Measurements from ENCODE around the gene POU3F1.
A peak's percentile ranks its signal among the peaks of the same experiment; 100 is the strongest.

Gene POU3F1

DNA sequence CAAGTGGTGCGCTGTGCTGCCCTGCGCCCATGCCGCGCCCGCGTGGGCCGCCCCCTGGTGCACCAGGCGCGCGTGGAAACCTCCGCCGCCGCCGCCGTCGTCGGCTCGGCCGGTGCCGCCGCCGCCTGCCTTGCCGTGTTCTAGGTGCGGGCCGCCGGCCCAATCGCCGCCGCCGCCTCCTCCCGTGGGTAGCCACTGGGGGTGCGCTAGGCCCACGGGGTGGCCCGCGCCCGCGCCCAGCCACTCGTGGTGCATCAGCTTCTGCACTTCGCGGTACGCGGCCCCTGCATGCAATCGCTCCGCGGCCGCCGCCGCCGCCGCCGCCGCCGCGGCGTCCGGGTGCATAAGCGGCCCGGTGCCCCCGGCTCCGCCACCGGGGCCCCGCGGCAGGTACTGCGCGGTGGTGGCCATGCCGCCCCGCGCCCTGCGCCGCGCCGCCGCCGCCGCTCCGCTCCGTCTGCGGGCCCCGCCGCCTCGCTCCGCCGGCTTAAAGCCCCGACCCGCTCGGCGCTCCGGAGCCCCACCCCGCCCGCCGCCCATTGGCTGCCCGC lies at the start of gene POU3F1:
TSS of gene POU3F1 (minus strand) at position 461 of the 551 bp plus-strand sequence. CDS start at position 411, 50 bp downstream.
- peak; percentile 51 for DNase-seq

DNA sequence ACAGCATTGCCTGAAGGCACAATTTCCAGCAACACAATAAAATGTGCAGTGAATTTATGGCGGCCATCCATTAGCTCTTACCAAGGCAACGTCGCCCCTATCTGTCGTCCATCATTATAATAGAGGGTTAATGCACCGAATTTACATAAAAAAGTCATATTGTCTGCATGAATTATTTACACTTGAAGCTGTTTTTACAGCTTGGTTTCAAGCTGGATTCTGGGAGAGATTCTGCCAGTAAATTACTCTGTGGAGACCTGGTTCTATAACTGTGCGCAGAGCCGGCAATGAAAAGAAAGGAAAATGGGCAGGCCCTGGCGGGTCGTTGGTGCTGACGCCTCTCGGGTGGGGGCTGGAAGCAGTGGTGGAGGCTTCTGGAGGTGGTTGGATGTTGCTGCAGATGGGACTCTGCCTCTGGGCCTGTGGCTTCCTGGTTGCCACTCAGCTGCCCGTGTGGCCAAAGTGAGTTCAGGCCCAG lies 48.9 kb upstream of the POU3F1 start:
- no peak for DNase-seq

DNA sequence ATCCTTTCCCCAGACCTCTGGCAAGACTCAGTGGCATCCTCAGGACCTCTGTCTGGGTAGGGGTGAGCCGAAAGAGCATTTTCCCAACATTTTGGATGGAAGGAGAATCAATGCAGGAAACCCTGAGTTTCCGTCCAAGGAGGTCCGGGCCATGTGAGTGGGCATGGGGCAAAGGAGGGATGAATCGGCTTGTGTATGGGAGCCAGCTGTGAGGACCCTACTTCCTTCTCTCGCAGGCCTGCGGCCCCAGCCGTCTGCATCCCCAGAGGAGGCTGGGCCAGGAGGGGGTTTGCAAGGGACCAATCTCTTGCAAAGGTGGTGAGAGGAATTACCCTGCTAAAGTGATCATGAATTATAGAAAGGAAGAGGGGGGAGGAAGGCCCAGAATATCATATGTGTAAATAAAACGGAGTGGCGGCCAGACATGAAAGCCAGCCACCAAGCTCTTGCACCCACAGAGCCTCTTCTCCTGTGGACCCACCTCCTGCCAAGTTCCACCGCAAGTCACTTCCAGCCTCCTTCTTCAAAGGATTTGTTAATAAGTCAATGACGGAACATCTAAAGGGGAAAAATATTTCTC lies 48.2 kb upstream of the POU3F1 start:
- DNase-seq, result peak; percentile 33

DNA sequence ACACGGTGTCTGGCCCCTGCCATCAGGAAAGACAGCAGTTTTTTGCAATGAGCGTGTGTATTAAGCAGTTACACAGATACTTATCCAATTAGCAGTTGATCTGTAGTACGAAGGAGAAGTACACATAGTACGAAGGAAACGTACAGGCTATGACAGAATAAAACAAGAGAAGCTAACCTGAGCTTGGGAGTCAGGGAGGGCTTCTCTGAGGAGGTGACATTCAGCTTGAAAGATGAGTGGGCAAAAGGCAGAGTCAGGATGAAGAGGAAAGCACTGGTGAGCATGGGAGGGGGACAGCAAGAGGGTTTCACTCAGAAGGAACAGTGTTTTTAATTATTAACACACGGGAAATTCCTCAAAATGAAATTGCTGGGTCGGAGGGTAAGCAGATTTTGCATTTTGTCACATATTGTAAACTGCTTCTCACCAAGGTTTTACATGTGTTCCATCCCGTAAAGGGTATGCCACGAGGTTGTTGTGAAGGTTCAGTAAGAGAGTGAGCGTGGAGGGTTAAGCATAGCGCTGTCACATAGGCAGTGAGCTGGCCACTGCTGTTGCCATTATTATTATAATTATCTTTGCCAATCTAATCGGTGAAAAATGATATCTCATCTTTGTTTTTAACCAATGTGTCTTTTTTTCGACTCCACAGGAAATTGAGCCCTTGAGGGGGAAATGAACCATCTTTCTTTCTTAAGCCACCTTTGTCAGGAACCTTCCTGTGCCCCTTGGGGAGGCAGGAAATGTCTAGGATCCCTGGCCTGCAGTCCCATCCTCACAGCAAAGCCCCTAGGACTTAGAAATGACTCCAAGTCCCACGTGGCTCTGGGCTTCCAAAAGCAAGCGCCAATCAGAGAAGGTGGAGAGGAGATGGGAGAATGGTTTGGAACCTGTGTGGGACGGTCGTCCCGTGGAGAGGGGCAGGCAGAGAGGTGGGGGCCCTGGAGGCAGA lies 47.3 kb upstream of the POU3F1 start:
- DNase-seq, result peak; percentile 65

DNA sequence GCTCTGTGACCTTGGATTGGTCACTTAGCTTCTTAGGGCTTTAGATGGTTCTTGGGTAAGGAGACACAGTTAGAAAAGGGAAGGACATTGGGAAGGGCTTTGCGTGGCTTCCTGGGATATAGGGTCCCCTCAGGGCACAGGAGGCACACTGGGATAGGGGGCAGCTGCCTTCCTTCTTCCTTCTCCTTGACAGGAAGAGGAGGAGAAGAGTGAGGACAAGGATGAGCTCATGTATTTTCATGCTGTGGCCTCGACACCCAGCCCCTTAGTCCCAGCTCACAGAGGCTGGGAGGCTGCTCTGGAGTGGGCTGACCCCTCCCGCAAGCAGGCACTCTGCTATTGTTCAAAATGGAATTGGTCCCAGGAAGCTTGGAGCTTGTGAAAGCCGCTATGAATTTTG lies 45.7 kb upstream of the POU3F1 start:
- peak; percentile 19 for DNase-seq

DNA sequence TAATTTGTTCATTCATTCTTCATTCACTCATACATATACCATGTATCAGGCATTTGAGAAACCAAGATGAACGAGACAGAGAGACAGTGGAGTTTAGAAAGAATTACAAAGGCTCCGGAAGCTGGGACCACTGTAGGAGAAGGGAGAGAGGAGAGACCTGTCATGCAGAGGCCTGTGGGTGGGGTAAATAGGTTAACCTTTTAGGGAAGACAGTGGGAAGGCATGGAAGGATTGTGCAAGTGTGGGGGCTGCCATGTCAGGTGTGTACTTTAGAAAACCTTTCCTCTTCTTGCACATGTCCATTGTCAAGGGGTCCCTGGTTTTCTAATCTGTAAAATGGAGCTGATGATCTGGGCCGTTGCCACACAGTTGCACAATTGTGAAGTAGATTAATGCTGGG lies 44.2 kb upstream of the POU3F1 start:
- DNase-seq, result no peak

DNA sequence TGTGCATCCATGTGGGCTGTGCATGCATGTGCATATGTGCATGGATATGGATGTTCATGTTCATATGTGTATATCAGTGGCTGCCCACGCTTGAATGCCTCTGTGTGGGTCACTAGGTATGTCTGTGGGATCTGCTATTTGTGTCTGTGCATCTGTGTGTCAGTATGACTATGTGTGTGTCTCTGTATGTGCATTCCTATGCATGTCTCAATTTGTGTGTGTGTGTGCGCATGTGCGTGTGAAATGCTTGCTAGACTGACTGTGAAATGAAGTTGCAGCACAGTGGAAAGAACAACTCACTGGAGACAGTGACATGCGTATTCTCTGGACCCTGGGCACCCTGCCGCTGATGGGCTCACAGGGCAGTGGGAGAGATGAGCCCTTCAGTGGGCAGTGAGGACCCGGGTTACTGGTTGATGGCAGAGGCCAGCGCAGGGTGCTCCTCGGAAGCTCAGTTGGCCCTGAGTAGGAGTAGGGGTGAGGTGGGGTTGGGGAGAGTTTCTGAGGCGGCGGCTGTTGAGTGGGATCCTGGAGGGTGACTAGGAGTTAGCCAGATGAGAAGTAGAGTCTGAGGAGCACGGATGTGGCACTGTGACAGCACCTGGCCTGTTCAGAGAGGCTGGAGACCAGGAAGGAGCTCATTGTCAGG lies 43.2 kb upstream of the POU3F1 start:
- no peak for DNase-seq

DNA sequence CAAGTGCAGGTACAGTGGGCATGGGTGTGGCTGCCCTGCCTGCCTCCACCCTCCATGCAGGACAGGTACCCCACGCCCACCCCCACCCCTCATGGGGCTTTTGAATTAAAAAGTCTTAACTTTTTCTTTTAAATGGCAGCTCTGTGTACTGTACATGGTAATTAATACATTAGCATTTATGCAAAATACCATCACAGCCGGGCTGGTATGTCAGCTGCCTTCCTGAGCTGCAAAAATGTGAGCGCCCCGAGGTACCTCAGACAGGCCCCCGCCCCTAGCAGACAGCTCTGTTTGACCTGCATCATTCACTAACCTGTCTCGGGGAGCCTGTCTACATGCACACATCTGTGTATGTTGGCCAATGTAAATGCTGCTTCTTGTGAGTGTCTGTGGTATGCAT lies 42.2 kb upstream of the POU3F1 start:
- no peak for DNase-seq

DNA sequence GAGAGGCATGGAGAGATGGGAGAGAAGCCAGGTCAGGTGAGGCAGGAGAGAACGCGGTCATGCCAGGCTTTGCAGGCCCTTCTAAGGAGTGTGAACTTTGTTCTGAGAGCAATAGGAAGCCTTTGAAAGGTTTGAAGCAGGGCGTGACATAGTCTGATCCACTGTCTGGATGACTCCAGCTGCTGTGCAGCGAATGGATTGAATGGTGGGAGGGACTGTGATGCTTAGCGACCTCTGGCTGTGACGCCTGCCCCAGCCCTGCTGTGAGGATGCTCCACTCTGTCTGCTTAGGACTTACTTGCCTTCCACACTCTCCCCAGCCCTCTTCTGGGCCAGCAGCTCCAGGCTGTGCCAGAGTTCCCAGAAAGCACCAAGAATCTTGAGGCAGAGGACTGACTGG lies 41.8 kb upstream of the POU3F1 start:
- peak; percentile 63 for DNase-seq

DNA sequence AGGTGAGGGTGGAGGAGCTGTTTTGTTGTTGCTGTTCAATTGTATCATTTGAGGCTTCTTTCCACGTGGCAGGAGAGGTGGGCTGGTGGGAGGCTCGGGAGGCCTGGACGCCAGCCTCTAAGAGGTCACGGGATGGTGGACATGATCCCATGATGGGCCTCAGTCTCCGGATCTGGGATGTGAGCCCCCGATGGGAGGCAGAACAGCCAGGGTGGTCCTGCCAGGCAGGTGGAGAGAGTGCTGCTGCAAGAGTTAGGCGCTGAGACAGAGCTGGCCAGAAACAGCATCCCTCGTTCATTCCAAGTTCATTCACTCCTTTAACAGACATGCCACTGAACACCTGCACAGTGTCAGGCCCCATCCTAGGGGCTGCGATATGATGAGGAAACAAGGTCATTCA lies 41.1 kb upstream of the POU3F1 start:
- no peak for DNase-seq

DNA sequence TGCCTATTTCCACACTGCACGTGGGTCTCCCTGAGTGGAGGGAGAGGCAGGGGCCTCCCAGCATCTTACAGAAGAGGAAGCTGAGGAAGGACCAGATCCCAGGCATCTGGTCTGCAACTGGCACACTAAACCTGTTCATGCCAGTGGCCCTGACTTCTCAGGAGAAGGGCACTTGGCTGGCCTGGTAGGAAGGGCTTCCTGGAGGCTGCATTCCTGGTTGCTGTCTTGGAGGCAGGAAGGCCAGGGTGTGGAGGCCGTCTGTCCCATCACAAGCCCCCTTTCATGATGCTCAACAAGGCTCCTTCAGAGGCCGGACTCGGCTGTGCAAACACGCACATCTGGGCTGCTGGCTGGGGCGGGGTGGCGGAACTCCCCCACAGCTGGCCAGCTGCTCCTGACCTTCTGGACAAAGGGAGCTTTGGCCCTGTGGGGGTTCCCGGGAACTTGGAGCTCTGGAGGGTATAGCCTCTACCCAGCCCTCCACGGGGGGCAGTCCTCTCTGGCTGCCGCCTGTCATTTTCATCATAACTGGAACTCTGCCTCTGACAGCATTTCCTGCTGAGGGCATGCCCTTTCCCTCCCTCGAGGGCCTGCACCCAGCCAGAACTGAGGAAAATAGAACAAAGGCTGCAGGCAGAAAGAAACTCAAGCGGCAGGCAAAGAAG lies 39.2 kb upstream of the POU3F1 start:
- DNase-seq, result no peak

DNA sequence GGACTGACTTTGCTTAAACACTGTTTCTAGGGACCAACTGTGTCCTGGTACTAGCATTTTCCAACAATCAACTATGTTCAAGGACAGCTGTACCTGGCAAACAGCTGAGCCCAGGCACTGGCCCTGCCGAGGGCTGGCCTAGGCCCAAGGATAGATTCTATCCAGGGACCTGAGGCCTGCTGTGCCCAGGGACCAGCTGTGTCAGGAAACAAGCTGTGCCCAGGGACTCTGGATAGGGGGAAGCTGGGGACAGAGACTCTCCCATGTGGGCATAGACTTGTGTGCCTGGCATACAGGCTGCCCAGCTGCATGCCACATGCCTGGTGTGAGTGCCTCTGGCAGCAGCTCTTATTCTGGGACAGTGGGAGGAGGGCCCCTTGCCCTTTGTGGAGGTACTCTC lies 38.1 kb upstream of the POU3F1 start:
- no peak for DNase-seq

DNA sequence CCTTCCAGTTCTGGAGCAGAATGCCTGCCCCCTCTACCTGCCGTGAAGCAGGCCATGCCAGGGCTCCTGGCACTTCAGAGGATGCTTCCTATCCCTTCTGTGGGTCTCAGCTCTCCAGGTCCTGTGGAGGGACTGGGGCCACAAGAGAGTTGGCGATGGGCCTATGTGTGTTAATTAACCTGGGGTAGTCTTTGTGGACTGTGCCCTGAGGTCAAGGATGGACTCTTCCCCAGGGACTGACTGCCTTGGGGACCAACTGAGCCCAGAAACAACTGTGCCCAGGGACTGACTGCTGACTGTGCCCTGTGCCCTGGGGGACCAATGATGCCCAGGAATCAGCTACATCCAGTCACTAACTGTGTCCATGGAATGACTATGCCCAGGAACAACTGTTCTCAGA lies 37.5 kb upstream of the POU3F1 start:
- no peak for DNase-seq

DNA sequence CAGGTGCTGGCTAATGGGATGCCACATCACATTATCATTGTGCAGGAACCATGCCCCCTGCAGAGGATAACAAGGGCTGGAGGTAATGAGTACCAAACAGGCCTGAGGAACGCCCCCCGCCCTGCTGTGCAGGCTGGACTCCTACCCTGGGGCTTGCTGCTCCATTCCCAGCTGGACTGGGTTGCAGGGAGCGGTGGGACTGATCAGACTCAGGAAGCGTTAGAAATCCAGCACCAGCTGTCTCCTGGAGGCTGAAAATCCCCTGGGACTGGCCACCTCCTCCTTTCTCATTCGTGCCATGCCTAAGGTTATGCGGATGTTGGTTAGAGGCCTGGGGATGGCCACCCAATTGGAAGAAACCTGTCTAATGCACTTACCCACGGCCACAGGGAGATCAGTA lies 36.9 kb upstream of the POU3F1 start:
- DNase-seq, result peak; percentile 96

DNA sequence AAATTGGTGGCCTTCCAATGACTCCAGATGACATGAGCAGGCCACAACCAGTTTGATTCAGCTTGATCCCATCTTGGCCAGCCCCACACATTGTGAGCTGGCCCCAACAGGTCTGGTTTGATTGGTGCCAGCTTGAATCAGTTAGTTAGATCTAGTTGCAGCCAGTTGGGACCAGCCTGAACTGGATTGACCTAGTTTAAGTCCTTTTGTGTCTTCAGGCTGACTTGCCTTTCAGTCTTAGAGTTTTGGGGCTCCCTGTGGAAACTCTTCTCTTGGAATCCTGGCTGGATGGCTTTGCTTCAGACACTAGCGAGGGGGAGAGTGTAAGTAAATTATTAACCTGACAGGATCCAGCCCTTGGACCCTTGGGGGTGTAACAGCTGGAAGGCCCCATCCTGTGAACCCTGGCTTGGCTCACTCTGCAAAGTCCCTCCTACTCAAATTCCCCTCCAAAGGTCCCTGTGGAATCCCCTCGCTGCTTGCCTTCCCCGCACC lies 36.2 kb upstream of the POU3F1 start:
- DNase-seq, result peak; percentile 41

DNA sequence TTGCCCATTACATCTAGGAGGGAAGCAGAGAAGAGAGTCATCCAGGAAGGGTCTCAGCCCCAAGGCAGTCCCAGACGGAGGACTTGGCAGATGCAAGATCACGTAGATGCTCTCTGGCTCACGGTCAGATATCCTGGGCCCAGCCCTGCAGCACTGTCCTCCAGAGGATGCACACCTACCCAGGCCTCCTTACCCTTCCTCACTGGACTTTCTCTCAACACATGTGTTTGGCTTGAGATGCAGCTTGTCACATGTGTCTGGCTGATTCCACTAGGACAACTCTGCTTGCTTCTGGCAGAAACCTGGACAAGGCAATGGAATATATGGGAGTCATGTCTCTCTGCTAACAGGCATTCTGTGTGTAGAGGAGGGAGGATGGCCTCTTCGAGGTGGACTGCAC lies 32.4 kb upstream of the POU3F1 start:
- no peak for DNase-seq

DNA sequence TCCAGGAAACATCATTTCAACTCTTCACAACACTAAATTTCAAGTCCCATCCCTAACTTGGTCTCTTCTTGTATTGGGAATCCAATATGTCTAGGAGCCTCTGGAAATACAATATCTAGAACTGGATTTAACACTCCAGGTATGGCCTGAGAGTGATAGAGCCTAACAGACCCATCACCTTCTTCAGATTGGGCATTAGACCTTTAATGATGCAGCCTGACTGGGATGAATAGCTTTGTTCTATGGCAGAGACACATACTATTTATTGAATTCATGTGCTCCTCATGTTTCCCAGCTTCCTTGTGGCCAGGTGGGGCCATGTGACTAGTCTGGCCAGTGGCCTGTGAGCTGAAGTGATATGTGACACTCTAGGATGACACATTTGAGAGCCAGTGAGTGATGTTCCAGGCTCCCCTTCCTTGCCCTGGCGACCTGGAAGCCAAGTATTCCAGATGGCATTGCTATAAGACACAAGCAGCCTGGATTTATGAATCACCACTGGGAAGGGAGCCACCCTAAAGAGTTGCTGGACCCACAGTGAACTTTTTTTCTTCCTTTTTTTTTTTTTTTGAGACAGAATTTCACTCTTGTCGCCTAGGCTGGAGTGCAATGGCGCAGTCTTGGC lies 31.0 kb upstream of the POU3F1 start:
- DNase-seq, result no peak

DNA sequence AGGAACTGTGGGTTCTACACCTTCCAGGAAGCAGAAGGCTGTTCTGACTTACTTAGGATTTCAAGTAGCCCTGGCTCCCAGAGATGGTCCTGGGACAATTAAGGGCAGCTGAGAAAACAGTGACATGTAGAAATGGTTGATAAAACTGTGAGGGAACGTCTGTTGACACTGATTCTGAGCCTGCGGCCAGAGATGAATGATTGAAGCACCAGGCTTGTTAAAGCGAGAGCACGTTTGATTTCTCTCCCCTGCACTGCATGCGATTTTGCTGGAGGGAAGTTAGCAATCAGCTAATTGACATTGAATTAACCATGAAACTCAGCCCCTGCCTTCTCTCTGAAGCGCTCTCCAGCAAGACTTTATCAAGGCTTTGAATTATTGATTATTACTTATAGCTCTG lies 29.9 kb upstream of the POU3F1 start:
- no peak for DNase-seq

DNA sequence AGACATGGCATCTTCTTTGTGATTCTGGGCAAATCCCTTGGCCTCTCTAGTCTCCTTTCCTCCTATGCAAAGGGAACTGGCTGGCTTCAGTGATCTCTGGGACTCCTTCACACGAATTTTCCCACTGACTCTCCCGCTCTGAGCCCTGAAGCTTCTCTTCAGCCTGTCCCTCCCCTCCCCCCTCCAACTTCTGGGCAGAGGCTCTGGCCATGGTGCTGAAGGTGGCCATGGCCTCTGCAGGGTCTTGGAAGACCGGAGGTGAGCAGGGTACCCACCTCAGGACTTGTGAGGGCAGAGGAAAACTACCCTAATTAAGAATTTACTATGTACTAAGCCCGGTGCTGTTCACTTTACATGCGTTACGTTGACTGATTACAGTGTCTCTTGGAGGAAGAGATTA lies 29.4 kb upstream of the POU3F1 start:
- no peak for DNase-seq

DNA sequence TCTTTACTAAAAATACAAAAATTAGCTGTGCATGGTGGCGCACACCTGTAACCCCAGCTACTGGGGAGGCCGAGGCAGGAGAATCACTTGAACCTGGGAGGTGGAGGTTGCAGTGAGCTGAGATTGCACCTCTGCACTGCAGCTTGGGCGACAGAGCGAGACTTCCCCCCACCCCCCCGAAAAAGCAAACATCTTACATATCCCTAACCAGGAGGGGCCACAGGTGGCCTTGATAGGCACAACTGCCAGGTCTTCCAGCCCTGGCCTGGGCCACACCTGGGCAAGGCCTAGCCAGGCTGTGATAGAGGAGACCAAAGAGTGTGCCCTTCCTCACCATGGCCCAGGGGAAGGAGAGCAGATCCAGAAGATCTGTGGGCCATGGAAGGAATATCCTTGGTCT lies 28.6 kb upstream of the POU3F1 start:
- DNase-seq, result no peak

DNA sequence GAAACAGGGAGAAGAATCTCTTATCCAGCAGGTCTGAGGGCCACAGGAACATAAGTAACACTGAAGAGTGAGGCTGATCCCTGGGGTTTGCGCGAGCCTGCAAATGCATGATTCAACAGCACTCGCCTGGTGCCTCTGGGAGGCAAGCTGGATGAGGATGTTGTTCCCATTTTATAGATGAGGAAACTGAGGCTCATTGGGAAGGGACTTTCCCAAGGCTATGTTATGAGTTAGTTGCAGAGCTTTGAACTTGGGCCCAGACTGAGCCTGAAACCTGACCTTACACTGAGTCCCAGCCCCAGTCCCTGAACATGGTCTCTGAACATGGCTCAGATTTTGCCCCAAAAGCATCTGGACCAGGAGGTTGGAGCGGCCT lies 27.7 kb upstream of the POU3F1 start:
- no peak for DNase-seq
